NT2/D1 (cell line): ENCODE results near the gene RUSC1.

Source experiments
- YY1 ChIP-seq: IDR thresholded peaks from 2 replicates; pipeline ENCODE4 v1.6.1; 2011; ENCODE audit not compliant: insufficient read length, insufficient read depth
- ZNF274 ChIP-seq: IDR thresholded peaks from 2 replicates; pipeline ENCODE4 v1.6.1; 2011; ENCODE audit warnings: mild to moderate bottlenecking, low read depth, low read length

DNA sequence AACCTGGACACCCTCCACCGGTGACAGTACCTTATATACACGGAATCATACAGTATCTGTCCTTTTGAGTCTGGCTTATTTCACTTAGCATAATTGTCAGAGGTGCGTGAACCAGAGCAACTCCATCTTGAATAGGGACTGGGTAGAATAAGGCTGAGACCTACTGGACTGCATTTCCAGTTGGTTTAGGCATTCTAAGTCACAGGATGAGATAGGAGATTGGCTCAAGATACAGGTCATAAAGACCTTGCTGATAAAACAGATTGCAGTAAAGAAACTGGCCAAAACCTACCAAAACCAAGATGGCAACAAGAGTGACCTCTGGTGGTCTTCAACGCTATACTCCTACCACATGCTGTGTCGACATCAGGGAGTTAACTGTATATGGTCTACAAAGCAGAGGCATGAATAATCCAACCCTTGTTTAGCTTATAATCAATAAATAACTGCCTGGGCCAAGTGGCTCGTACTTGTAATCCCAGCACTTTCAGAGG is 13.4 kb upstream of the RUSC1 start:
- no peak for TF ChIP-seq YY1
- no peak for TF ChIP-seq ZNF274
